ENCODE measurements around the gene FAM24A. TPM values are rescaled to one million over a fixed set of nuclear protein-coding genes. Genes with fewer than 3 reads are reported as not detected.
"Not testable (repeated sequence)": the region's sequence is repeated elsewhere in the genome, so short reads cannot be mapped to it uniquely, and the experiment has no call there.

Gene FAM24A
- total RNA-seq, 1 donor from 2014 or later, result not detected

DNA sequence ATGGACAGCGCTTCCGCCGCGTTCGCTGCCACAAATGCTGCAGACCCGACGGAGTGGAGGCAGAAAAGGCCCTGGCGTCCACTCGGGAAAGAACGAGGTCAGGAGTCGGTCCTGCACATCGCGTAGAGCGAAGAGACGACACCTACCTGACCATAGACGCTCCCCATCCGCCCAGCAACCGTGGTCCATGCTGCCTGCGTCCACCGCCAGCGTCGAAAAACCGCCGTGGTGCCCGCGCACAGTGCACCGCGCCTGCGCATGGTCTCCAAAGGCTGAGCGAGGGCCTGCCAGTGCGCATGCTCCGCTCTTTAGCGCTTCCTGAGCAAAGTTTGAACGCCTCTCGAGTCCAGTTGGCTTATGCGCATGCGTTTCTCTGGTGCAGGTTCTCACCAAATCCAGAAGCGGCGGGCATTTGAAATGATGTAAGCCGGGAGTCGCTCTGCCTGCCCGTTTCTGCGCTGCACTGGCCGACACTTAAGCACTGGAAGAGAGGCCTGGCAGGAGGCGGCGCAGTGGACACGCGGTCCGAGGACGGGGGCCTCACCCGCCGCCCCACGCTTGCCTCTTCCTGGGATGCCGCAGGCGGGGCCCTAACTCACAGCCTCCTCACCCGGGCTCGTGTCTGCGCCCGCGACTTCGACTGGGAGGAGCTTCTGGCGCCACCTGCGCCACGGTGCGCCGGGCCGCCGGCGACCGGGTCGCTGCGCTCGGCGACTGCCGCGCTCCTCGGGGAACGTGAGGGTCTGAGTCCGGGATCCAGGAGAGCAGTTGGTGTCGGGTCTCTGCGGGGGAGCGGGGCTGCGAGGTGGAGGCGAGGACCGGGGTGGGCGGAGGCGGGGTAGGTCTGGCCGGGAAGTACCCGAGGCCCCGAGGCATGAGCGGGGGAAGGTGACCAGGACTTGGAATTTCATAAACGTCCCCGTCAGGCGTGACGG, 30.8 kb upstream of the FAM24A start, which contains the start of gene FAM24B:
FAM24B (minus strand) TSS at position 243 of the 935 bp plus-strand sequence. CDS start 29,066 bp downstream, outside the sequence.
- Mint-ChIP-seq H3K4me3 (ENCODE audit: low read depth) (no peak within 1 kb of the TSS), H3K27ac (no peak within 1 kb of the TSS), H3K9me3 (ENCODE audit: low read depth) (no peaks in the 10 kb centered on the region), H3K4me1 (ENCODE audit: low read depth) (peaks cover 3% of the 10 kb centered on the region), H3K27me3 (peaks cover 59% of the 10 kb centered on the region), H3K36me3 (ENCODE audit: insufficient read depth) (no peaks in the 10 kb centered on the region)
- TF ChIP-seq, protein P1, sequence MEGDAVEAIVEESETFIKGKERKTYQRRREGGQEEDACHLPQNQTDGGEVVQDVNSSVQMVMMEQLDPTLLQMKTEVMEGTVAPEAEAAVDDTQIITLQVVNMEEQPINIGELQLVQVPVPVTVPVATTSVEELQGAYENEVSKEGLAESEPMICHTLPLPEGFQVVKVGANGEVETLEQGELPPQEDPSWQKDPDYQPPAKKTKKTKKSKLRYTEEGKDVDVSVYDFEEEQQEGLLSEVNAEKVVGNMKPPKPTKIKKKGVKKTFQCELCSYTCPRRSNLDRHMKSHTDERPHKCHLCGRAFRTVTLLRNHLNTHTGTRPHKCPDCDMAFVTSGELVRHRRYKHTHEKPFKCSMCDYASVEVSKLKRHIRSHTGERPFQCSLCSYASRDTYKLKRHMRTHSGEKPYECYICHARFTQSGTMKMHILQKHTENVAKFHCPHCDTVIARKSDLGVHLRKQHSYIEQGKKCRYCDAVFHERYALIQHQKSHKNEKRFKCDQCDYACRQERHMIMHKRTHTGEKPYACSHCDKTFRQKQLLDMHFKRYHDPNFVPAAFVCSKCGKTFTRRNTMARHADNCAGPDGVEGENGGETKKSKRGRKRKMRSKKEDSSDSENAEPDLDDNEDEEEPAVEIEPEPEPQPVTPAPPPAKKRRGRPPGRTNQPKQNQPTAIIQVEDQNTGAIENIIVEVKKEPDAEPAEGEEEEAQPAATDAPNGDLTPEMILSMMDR (IDR thresholded peaks at IDR 0.05; ENCODE audit: unreplicated experiment), result no peak
- DNase-seq (ENCODE audit: low spot score, unreplicated experiment), result no peak

GRCh38 chr10:122882766-122883165, 27.6 kb upstream of the FAM24A start:
- H3K27me3 Mint-ChIP-seq, result peaks cover 45% of the 10 kb centered on the region
- peaks cover 2% of the 10 kb centered on the region for H3K4me1 Mint-ChIP-seq (ENCODE audit: low read depth)
- H3K27ac Mint-ChIP-seq, result no peak overlapping the region
- H3K9me3 Mint-ChIP-seq (ENCODE audit: low read depth), result no peaks in the 10 kb centered on the region
- H3K4me3 Mint-ChIP-seq (ENCODE audit: low read depth), result no peak overlapping the region
- TF ChIP-seq, protein P1 (IDR thresholded peaks at IDR 0.05; ENCODE audit: unreplicated experiment), result no peak
- no peak for DNase-seq (ENCODE audit: low spot score, unreplicated experiment)
- no peaks in the 10 kb centered on the region for H3K36me3 Mint-ChIP-seq (ENCODE audit: insufficient read depth)

DNA sequence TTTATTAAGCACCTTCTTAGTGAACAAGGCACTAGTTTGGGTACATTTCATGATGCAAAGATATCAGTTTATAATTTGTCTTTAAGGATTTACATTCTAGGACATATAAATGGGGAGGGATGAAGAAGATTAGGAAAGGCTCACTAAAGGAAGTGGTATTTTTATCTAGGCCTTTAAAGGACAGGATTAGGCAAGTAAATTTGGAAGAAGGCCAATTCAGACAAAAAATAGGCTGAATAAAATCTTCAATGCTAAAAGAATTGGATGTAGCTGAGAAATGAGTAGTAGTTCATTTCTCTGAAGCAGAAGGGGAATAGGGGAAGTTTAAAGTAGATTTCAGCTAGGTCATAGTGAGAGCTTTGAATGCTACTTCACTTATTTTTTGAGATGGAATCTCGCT, 26.2 kb upstream of the FAM24A start:
- Mint-ChIP-seq H3K4me1 (ENCODE audit: low read depth) (peaks cover 2% of the 10 kb centered on the region), H3K27me3 (peaks cover 33% of the 10 kb centered on the region), H3K9me3 (ENCODE audit: low read depth) (no peaks in the 10 kb centered on the region), H3K27ac (no peak overlapping the region), H3K4me3 (ENCODE audit: low read depth) (no peak overlapping the region), H3K36me3 (ENCODE audit: insufficient read depth) (no peaks in the 10 kb centered on the region)
- DNase-seq (ENCODE audit: low spot score, unreplicated experiment), result no peak
- TF ChIP-seq, protein P1 (IDR thresholded peaks at IDR 0.05; ENCODE audit: unreplicated experiment), result no peak

DNA sequence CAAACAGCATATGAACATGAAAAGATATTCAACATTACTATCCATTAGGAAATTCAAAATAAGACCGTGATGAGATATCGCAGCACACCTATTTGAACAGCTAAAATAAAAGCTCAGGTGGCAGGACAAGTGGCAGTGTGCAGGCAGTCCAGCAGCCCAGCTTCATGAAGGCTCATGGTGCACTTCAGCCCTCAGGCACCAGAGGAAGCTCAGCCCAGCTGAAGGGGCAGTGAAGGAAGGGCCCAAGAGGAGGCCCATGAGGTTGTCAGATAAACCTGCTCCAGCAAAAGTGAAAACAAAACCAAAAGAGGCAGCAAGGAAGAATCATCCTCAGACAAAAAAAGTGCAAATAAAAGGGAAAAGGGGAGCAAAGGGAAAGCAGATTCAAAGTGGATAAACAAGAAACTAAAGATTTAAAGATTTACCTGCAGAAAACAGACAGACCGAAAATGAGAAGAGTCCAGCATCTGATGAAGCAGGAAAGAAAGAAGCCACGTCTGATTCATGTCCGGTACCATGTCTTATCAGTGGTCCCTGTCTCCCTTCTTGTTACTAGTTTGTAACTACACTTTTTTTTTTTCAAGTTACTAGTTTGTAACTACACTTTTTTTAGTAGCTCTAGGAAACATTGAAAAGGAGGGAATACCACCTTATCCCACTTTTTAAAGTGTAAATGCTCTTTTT, 16.0 kb upstream of the FAM24A start:
- no peaks in the 10 kb centered on the region for H3K9me3 Mint-ChIP-seq (ENCODE audit: low read depth)
- H3K4me1 Mint-ChIP-seq (ENCODE audit: low read depth), result no peaks in the 10 kb centered on the region
- no peak for DNase-seq (ENCODE audit: low spot score, unreplicated experiment)
- H3K27ac Mint-ChIP-seq, result no peak overlapping the region
- no peaks in the 10 kb centered on the region for H3K36me3 Mint-ChIP-seq (ENCODE audit: insufficient read depth)
- H3K4me3 Mint-ChIP-seq (ENCODE audit: low read depth), result no peak overlapping the region
- H3K27me3 Mint-ChIP-seq, result no peaks in the 10 kb centered on the region
- TF ChIP-seq, protein P1 (IDR thresholded peaks at IDR 0.05; ENCODE audit: unreplicated experiment), result no peak

- not testable (repeated sequence) for H3K4me3 Mint-ChIP-seq (ENCODE audit: low read depth); DNase-seq (ENCODE audit: low spot score, unreplicated experiment); H3K36me3 Mint-ChIP-seq (ENCODE audit: insufficient read depth); H3K9me3 Mint-ChIP-seq (ENCODE audit: low read depth); H3K27ac Mint-ChIP-seq; H3K4me1 Mint-ChIP-seq (ENCODE audit: low read depth)
- peaks cover 15% of the 10 kb centered on the region for H3K27me3 Mint-ChIP-seq
Observed at GRCh38 chr10:122903861-122904260, 6.5 kb upstream of the FAM24A start.
